ENCODE measurements around the gene EAPP. TPM values are rescaled to one million over a fixed set of nuclear protein-coding genes. Genes with fewer than 3 reads are reported as not detected.

EAPP gene
- total and polyA plus RNA-seq, 10 of the 15 experiments (the other 5 are each of a cell fraction or from before 2014, with no cell fraction given) = 23.5 to 94.6 (median 44.7) TPM

DNA sequence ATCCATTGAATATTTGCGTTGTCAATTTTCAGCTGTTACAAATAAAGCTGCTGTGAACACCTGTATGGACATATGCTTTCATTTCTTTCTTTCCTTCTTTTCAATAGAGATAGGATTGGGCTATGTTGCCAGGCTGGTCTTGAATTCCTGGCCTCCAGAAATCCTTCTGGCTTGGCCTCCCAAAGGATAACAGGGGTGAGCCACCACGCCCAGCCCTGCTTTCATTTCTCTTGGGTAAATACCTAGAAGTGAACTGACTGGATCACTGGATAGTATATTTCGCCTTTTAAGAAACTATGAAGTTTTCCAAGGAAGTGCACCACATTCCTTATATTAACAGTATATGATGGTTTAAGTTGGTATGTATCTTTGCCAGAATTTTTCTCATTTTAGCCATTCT lies 32.3 kb upstream of the EAPP start:
- peaks cover 6 to 27% of the 10 kb centered on the region in 2 experiments for H3K36me3 ChIP-seq (ENCODE audit: control insufficient read depth in 2 of 2, insufficient read depth in 2 of 2, low read length in 1 of 2)
- H3K27ac ChIP-seq (ENCODE audit: control insufficient read depth, insufficient read depth) = no peak overlapping the region
- RAD21 ChIA-PET (ENCODE audit: unreplicated experiment) = no interaction called here
- no peak overlapping the region for H3K4me3 ChIP-seq
- no peak for DNase-seq (ENCODE audit: low read depth, low spot score)
- no peak overlapping the region for H3K9ac ChIP-seq (ENCODE audit: control insufficient read depth, insufficient read depth, low read length)
- in situ Hi-C loops (cut with MboI) (no loop called here), intact Hi-C loops (cut with micrococcal nuclease; ENCODE audit: unreplicated experiment) (no loop called here)
- H2AFZ ChIP-seq (ENCODE audit: control insufficient read depth, low read depth, low read length) = no peak overlapping the region
- WGBS (ENCODE audit: insufficient coverage, insufficient replicate concordance, low lambda C conversion rate, missing lambda C conversion rate) = 97% methylated on average over 3 of the region's 3 CpGs
- no peaks in the 10 kb centered on the region for H3K9me3 ChIP-seq (replicated peaks; ENCODE audit: control insufficient read depth, insufficient read depth, low read length)
- FAIRE-seq = no peak
- POLR2A ChIA-PET = no interaction called here
- H3K27me3 ChIP-seq (replicated peaks in 1 of 2; ENCODE audit: control insufficient read depth in 2 of 2, insufficient read depth in 2 of 2, low read length in 1 of 2) = no peaks in the 10 kb centered on the region
- ATAC-seq = no peak
- H3K4me1 ChIP-seq (ENCODE audit: control insufficient read depth, insufficient read depth, low read length) = no peaks in the 10 kb centered on the region
- H3K79me2 ChIP-seq (ENCODE audit: control insufficient read depth, insufficient read depth, low read length) = no peaks in the 10 kb centered on the region
- CTCF ChIA-PET = no interaction called here
- no peak overlapping the region for H3K4me2 ChIP-seq (ENCODE audit: control insufficient read depth, insufficient read depth)
- no peaks in the 10 kb centered on the region for H4K20me1 ChIP-seq (ENCODE audit: control insufficient read depth, insufficient read depth)
- TF ChIP-seq EP300 (IDR thresholded peaks at IDR 0.05; ENCODE audit: borderline replicate concordance in 1 of 2, control insufficient read depth in 1 of 2, low read depth in 2 of 2, low read length in 2 of 2) (no peak), CHD2 (IDR thresholded peaks at IDR 0.05; ENCODE audit: borderline replicate concordance, low read depth, low read length) (no peak)
- SMC1A ChIA-PET (ENCODE audit: uncharacterized antibody, unreplicated experiment) = no interaction called here
- BruUV-seq (replicated peaks) = TSS peak; percentile 31

- Histone ChIP-seq H2AFZ (ENCODE audit: control insufficient read depth, low read depth, low read length) (no peak overlapping the region), H3K9ac (ENCODE audit: control insufficient read depth, insufficient read depth, low read length) (no peak overlapping the region), H3K27ac (ENCODE audit: control insufficient read depth, insufficient read depth) (no peak overlapping the region), H3K4me2 (ENCODE audit: control insufficient read depth, insufficient read depth) (no peak overlapping the region), H3K9me3 (replicated peaks; ENCODE audit: control insufficient read depth, insufficient read depth, low read length) (no peaks in the 10 kb centered on the region), H3K36me3 (ENCODE audit: control insufficient read depth in 2 of 2, insufficient read depth in 2 of 2, low read length in 1 of 2) (peaks cover 6 to 28% of the 10 kb centered on the region in 2 experiments), H3K27me3 (replicated peaks in 1 of 2; ENCODE audit: control insufficient read depth in 2 of 2, insufficient read depth in 2 of 2, low read length in 1 of 2) (no peaks in the 10 kb centered on the region), H3K4me1 (ENCODE audit: control insufficient read depth, insufficient read depth, low read length) (no peaks in the 10 kb centered on the region), H3K4me3 (no peak overlapping the region), H4K20me1 (ENCODE audit: control insufficient read depth, insufficient read depth) (no peaks in the 10 kb centered on the region), H3K79me2 (ENCODE audit: control insufficient read depth, insufficient read depth, low read length) (no peaks in the 10 kb centered on the region)
- CTCF ChIA-PET = no interaction called here
- SMC1A ChIA-PET (ENCODE audit: uncharacterized antibody, unreplicated experiment) = no interaction called here
- DNase-seq (ENCODE audit: low read depth, low spot score) (no peak), FAIRE-seq (no peak), ATAC-seq (no peak)
- WGBS (ENCODE audit: insufficient coverage, insufficient replicate concordance, low lambda C conversion rate, missing lambda C conversion rate) = 100% methylated on average over 4 of the region's 4 CpGs
- intact Hi-C loops (cut with micrococcal nuclease; ENCODE audit: unreplicated experiment) = no loop called here
- no TSS peak for BruUV-seq (replicated peaks)
- RAD21 ChIA-PET (ENCODE audit: unreplicated experiment) = no interaction called here
- in situ Hi-C loops (cut with MboI) = no loop called here
- POLR2A ChIA-PET = no interaction called here
- TF ChIP-seq NR2F1 (conservative IDR thresholded peaks at IDR 0.05) = no peak
- no peak for TF ChIP-seq NFXL1 (IDR thresholded peaks at IDR 0.05; ENCODE audit: borderline replicate concordance)
- TF ChIP-seq DPF2 (IDR thresholded peaks at IDR 0.05) = no peak
- no peak for TF ChIP-seq HDAC2 (IDR thresholded peaks at IDR 0.05)
- no peak for TF ChIP-seq PBX3 (IDR thresholded peaks at IDR 0.05; ENCODE audit: insufficient replicate concordance, low read depth, low read length)
- no peak for TF ChIP-seq RAD51 (IDR thresholded peaks at IDR 0.05)
- no peak for TF ChIP-seq ELK1 (IDR thresholded peaks at IDR 0.05; ENCODE audit: low read depth, low read length)
- TF ChIP-seq HDGF (IDR thresholded peaks at IDR 0.05) = no peak
- TF ChIP-seq, protein P1, sequence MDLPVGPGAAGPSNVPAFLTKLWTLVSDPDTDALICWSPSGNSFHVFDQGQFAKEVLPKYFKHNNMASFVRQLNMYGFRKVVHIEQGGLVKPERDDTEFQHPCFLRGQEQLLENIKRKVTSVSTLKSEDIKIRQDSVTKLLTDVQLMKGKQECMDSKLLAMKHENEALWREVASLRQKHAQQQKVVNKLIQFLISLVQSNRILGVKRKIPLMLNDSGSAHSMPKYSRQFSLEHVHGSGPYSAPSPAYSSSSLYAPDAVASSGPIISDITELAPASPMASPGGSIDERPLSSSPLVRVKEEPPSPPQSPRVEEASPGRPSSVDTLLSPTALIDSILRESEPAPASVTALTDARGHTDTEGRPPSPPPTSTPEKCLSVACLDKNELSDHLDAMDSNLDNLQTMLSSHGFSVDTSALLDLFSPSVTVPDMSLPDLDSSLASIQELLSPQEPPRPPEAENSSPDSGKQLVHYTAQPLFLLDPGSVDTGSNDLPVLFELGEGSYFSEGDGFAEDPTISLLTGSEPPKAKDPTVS (IDR thresholded peaks at IDR 0.05; ENCODE audit: low read depth, low read length) = no peak
- TF ChIP-seq GABPA (IDR thresholded peaks at IDR 0.05; ENCODE audit: low read depth) = no peak
- TF ChIP-seq EZH2 (IDR thresholded peaks at IDR 0.05; ENCODE audit: borderline replicate concordance, control insufficient read depth, low read depth, low read length) = no peak
- no peak for TF ChIP-seq CREM (IDR thresholded peaks at IDR 0.05; ENCODE audit: low read depth)
- TF ChIP-seq NFYA (IDR thresholded peaks at IDR 0.05; ENCODE audit: borderline replicate concordance, low read depth, low read length) = no peak
- no peak for TF ChIP-seq HCFC1 (IDR thresholded peaks at IDR 0.05; ENCODE audit: low read length)
- no peak for TF ChIP-seq SIN3A (IDR thresholded peaks at IDR 0.05; ENCODE audit: low read depth, low read length)
These were observed 30.2 kb upstream of the EAPP start for GRCh38 chr14:34569750-34570149.
